NOMO-1 (cell line): ENCODE results near the gene GHDC.
A peak's percentile ranks its signal among the peaks of the same experiment; 100 is the strongest.
"Not testable (repeated sequence)": the region's sequence is repeated elsewhere in the genome, so short reads cannot be mapped to it uniquely, and the experiment has no call there.

Experiments
- DNase-seq, 2 experiments: peaks; one replicate each; lab custom pipeline; 2025; ENCODE audit not compliant: unreplicated experiment in 2 of 2; lab: John Stamatoyannopoulos, UW

GHDC gene

GRCh38 chr17:42203354-42203753 lies 9.1 kb upstream of the GHDC start:
- DNase-seq, result no peak

DNA sequence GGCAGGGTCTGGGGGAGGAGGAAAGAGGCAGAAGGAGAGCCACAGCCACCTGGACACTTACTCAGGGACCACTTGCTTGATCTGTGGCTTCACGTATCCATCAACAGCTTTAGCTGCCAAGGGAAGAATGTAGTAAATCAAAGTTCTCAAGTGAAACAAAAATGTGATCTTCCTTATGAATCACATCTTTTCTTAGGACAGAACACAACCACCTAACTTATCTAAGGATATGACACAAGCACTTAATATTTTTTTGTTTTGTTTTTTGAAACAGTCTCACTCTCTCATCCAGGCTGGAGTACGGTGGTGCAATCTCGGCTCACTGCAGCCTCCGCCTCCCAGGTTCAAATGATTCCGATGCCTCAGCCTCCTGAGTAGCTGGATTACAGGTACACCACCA lies 8.4 kb upstream of the GHDC start:
- no peak for DNase-seq

GRCh38 chr17:42202159-42202558 lies 7.9 kb upstream of the GHDC start:
- DNase-seq, result no peak

- DNase-seq, result no peak
Measured at GRCh38 chr17:42201458-42201772, 7.1 kb upstream of the GHDC start.

- no peak for DNase-seq
Measured at GRCh38 chr17:42200706-42201457, 6.6 kb upstream of the GHDC start.

DNA sequence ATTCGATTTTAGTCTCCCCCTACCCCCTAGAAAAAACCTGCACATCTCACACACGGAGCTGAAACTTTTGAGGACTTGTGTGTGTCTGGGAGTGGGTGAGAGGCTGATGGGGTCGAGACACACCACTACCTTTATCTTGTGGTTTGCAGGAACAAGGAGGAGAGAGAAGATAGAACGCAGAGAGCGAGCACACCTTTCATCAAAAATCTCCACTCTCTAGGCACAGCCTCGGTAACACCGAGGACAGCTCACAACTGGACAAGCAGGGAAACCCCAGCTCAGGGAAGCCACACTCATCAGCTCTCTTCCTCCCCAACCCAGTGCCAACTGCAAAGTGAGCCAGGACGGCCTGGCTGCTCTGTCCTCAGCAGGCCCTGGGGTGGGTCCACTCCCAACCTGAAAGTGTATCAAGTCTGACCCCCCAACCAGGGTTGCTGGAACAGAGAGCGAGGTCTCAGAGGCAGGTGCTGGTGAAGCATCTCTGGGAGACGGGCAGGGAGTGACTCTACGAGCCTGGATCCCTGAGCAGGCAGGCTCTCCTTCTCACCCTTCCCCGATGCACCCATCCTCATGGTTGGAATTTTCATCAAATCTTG lies 5.2 kb upstream of the GHDC start:
- DNase-seq, result no peak

DNA sequence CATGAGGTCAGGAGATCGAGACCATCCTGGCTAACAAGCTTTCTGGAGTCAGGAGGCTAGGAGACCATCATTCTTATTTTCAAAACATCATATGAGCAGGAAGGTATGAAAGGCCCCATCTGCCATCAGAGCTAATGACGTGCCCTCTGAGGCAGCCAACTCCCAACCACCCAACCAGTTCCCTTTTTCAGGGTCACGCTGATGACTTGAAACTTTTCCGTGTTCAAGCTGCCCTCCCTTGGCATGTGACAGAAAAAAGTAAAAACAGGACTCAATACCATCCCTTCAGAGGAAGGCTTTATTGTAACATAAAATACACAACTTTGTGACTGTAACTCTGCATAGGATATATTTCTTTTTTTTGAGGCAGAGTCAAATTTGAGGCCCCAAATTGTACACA lies 4.6 kb upstream of the GHDC start:
- DNase-seq, result peak; percentile 67 to 78

GRCh38 chr17:42197564-42198156 lies 3.4 kb upstream of the GHDC start:
- no peak for DNase-seq

- no peak for DNase-seq
Measured at GRCh38 chr17:42193216-42193968, 902 bp downstream of the GHDC start.

- no peak for DNase-seq
Measured at GRCh38 chr17:42192189-42193126, 1.8 kb downstream of the GHDC start.

DNA sequence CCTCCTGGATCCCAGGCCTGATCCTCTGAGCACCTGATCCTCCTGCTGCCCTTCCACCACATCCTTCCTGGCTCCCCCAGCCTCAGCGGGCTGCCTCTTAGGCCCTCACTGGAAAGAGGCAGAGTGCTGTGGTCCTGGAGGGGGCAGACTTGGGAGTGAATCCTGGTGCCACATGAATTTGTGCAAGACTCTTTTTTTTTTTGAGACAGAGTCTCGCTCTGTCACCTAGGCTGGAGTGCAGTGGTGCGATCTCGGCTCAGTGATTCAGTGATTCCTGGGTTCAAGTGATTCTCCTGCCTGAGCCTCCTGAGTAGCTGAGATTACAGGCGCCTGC lies 3.1 kb downstream of the GHDC start:
- no peak for DNase-seq

GRCh38 chr17:42190491-42191274 lies 3.6 kb downstream of the GHDC start:
- no peak for DNase-seq

- DNase-seq, result no peak
Measured at GRCh38 chr17:42189651-42189965, 4.7 kb downstream of the GHDC start.

DNA sequence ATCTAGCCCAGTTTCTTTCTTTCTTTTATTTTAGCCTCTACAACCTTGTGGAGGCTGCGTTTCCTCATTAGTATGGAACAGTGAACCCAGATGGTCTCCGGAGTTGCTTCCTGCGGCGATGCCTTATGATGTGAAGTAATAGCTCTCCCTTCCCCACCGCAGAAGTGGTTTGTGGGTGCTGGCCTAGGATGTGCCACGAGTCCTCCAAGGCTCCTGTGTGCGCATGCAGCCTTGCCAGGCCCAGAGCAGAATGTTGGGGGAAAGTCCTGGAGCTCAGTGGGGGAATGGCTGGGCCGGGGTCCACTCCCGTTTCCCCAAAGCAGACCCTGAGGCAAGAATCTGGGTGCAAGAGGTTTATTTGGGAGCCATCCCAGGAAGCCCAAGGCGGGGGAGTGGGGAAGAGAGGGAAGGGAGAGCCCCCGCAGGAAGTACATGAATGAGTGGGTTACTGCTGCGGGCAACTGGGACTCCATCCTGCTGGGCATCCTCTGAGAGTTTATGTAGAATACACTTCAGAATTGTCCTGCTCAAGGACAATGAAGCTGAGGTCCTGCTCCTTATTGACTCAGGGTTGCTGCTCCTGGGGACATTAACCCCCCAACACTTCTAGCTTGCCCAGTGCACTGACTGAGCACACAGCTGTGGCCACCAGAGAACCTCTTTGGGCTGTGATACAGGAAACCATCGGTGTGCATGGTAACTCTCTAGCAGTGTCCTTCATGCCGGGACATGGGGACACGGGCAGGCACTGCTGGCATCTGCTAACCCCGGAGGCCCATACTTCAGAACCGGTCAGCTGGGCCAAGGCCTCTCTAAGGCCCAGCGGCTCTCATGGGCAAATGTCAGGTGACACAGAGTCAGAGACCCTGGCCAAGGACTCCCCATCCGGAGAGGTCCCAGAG lies 5.3 kb downstream of the GHDC start:
- DNase-seq, result peak; percentile 17 to 20

DNA sequence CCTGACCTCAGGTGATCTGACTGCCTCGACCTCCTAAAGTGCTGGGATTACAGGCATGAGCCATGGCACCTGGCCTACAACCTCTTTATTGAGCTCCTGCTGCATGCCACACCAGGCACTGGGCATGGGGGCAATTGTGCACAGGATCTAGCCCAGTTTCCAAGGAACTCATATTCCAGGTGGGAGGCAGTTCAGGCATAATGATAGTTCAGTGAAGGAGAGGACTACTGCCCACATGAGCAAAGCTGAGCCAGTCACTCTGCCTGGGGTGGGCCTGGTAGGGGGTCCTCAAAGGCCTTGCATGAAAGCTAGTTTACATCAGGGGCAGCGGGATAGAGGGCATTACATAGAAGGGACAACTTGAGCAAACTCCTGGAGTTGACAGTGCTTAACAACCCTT lies 6.5 kb downstream of the GHDC start:
- DNase-seq, result no peak

DNA sequence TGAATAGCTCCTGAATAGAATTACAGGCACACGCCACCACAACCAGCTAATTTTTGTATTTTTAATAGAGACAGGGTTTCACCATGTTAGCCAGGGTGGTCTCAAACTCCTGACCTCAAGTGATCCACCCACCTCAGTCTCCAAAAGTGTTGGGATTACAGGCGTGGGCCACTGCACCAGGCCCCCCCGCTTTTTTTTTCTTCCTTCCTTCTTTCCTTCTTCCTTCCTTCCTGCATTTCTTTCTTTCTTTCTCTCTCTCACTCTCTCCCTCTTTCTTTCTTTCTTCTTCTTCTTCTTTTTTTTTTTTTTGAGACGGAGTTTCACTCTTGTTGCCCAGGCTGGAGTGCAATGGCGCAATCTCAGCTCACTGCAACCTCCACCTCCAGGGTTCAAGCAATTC lies 8.1 kb downstream of the GHDC start:
- DNase-seq, result not testable (repeated sequence)

DNA sequence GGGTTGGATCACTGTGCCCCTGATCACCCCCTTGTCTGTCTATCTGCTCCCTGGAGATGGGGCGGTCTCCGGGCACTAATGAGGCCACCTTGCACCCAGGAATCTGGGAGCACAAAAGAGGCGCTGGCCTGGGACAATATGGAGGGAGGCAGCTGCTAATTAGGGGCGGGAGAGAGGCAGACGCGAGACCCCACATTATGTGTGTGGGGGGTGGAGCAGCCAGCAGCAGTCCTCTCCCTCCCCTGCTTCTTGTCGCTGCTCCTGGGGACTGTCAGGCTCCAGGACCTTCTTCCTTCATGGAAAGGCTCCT lies 8.7 kb downstream of the GHDC start:
- no peak for DNase-seq

DNA sequence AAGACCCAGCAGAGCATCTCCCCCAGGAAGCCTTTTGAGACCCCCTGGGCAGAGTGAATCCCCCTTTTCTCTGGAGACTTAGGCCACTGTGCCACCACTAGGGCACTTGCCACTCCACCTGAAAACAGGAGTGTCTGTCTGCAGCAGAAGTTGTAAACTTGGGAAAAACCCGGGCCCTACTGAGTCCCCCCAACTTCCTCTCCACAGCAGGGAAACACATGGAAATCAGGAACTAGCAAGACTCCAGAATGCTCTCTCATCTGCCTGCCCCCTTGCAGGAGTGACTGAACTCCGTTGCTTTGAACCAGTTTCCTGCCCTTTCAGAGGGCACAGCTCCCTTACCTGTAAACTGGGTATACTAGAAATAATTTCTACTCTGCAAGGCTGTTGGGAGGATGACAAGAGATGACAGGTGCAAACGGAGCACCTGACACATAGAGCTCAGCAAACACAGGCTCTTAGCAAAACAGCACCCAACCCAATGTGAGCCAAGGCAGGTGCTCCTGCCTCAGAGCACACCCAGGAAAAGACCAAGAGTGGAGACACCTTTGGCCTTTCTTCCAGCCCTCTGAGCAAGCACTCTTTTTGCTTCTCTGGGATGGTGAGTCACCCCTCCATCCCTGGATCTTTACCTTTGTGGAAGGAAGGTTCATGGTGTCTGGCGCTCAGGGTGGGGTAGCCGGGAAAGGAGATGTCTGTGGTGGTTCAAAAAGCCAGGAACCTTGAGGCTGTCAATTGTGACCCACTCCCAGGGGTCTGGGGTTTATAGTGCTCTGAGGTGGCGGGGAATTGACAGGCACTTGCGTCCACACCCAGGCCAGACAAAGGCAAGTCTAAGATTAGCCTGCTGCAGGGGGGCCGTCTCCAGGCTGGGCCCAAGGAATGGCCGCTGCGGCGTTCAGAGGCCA lies 9.3 kb downstream of the GHDC start, which contains the start of gene HCRT:
TSS of gene HCRT (minus strand) at position 740 of the 908 bp plus-strand sequence. CDS start at position 653, 87 bp downstream.
- no peak for DNase-seq
